Right ventricle myocardium superior (tissue), 1 donor: ENCODE measurements around the gene DOCK3. TPM values are rescaled to one million over a fixed set of nuclear protein-coding genes. Genes with fewer than 3 reads are reported as not detected.
A peak's percentile ranks its signal among the peaks of the same experiment; 100 is the strongest.
"Not testable (repeated sequence)": the region's sequence is repeated elsewhere in the genome, so short reads cannot be mapped to it uniquely, and the experiment has no call there.

Experiments used
- ATAC-seq: fragments of 200-7000 bp; cut with Tn5 transposase; one replicate; pipeline ENCODE4 v1.9.1; 2020; ENCODE audit warnings: mild to moderate bottlenecking; ENCODE audit not compliant: poor library complexity
- DNase-seq: peaks from one replicate; pipeline ENCODE4 v3.0.0-alpha.2; 2020
- intact Hi-C: fragments of 100-400 bp; cut with DNase I; formaldehyde crosslinking; loops from one replicate; pipeline ENCODE4 v1.11.2; 2022
- total RNA-seq: library from RNA; stranded (reverse); fragmentation: NEBNext Ultra II Directional; extraction: Animal tissue kit (Norgen Biotek cat#: 25700); gene quantifications from one replicate; pipeline ENCODE4 v1.2.1, GENCODE V29; 2021
- donor health status: DM: no; HTN: yes; CAD: no; lungs with severe emphysema.

Gene DOCK3
- total RNA-seq, 1 donor from 2014 or later = 3.6 TPM

DNA sequence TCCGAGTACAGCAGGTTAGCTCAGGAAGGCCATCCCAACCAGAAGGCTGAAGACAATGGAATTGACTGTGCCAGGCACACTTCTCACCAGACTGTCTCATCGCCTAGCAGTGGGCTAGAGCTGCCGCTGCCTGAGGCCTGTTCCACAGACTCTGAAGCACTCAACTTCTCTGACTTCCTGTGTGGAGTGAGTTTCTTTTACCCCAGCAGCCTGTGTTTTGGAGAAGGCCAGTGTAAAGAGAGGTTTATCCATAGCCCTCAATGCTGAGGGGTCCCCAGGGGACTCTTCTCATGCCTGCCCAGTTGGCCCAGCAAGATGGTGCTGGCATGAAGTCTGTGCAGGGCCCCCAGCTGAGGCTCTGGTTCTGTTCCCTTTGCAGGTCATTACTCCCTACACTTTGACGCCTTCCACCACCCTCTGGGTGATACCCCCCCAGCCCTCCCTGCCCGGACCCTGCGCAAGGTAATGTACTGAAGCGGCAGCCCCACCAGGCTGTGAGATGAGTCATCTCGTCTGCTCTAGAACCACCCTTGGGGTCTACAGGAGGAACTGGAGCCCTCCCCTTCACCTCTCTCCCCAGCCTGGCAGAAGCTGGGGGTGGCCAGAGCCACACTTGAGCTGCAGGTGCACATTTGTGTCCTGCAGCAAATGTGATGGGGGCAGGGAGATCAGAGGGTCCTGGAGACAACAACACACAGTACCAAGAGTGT lies 705.2 kb downstream of the DOCK3 start:
- ATAC-seq = no peak
- intact Hi-C loops = loop anchor here (10.0 kb wide), 1 partner anchor 305 kb away; no protein-coding TSS in a partner anchor
- no peak for DNase-seq

DNA sequence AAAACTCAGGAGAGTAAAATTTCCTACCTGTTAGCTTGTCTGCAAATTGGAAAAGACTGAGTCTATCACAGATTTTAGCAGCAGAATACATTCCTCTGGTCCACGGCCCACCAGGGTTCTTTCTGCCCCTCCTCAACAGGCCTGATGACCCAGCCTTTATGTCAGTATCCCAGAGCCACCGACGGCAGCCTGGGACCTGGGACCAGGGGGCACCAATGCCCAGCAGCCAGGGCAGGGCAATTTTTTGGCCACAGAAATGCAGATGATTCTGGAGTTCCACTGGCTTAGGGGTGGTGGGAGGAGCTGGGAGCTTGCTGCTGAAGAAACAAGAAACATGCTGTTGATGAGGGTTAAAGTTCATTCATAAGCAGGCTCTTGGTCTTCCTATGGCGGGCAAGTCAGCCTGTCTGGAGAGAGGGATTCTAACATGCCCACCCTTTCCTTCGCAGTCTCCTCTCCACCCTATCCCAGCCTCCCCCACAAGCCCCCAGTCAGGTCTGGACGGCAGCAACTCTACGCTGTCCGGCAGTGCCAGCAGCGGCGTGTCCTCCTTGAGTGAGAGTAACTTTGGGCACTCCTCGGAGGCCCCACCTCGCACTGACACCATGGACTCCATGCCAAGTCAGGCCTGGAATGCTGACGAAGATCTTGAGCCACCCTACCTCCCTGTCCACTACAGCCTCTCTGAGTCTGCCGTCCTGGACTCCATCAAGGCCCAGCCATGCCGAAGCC lies 706.0 kb downstream of the DOCK3 start:
- ATAC-seq (no peak), DNase-seq (no peak)
- intact Hi-C loops = loop anchor here (10.0 kb wide), 1 partner anchor 304 kb away; no protein-coding TSS in a partner anchor

DNA sequence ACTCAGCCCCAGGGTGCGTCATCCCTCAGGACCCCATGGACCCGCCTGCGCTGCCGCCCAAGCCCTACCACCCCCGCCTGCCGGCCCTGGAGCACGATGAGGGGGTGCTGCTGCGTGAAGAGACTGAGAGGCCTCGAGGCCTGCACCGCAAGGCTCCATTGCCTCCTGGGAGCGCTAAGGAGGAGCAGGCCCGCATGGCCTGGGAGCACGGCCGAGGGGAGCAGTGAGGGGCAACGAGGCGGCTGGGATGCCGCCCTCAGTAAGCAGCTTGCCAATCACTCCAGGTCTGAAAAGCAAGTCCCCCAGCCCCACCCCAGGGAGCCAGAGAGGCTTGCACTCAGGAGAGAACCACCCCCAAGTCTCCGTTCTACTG lies 706.6 kb downstream of the DOCK3 start:
- ATAC-seq (no peak), DNase-seq (no peak)
- intact Hi-C loops = loop anchor here (10.0 kb wide), 1 partner anchor 303 kb away; no protein-coding TSS in a partner anchor

DNA sequence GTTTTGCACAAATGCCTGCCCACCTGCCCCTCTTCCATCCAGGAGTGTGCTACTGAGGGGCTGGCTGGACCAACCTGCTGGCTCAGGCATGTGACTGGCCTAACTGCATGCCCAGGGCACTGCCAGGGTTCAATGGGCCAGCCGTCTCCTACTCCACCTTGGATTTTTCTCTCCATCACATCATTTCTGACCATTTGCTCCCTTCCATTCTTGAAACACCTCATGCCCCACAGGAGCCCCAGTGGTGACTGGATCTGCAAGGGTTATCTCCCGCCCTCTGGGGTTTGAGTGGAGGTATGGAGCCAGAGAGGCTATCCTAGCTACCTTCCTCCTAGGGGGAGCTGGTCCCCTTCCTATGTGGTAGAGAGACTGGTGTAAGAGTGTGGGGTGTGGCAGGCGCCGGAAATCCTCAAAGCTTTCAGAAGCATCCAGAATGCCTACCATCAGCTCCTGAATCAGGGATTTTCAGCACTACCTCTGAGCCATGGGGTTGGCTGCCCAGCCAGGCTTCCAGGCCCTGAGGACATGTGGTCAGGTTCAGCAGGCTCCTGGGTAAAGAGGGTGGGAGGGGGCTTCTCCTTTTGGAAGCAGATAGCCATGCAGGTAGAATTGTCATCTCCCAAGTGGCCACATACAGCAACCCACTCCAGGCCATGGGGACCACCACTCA lies 707.5 kb downstream of the DOCK3 start:
- intact Hi-C loops = loop anchor here (10.0 kb wide), 1 partner anchor 303 kb away; no protein-coding TSS in a partner anchor
- DNase-seq = no peak
- ATAC-seq = no peak

DNA sequence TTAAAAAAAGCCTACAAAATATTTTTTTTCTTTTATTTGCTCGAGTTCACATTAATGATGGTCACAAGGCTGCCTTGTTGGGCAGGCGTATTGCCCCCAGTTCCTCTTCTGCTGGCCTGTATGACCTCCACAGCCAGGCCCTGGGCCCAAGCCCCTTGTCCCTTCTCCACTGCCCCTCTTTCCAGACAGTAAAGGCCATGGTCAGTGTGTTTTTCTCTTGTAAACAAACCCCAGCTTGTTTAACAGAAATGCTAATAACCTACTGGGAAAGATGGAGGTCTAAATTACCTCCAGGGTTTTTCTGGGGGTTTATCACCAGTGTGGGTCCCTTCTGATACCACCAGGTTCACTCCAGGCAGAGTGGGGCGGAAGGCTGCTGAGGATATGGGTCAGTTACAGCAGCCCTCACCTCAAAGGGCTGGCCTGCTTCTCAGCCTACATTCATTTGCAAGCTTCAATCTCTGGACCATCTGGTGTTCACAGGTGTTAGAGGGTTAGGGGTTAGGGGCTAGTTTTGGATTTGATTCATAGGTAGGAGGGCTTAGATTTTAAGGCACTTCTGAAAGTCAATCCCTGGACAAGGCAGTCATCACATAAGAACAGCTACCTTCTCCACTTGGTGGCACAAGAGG lies 708.3 kb downstream of the DOCK3 start:
- intact Hi-C loops = loop anchor here (10.0 kb wide), 1 partner anchor 302 kb away; no protein-coding TSS in a partner anchor
- DNase-seq (no peak), ATAC-seq (no peak)

DNA sequence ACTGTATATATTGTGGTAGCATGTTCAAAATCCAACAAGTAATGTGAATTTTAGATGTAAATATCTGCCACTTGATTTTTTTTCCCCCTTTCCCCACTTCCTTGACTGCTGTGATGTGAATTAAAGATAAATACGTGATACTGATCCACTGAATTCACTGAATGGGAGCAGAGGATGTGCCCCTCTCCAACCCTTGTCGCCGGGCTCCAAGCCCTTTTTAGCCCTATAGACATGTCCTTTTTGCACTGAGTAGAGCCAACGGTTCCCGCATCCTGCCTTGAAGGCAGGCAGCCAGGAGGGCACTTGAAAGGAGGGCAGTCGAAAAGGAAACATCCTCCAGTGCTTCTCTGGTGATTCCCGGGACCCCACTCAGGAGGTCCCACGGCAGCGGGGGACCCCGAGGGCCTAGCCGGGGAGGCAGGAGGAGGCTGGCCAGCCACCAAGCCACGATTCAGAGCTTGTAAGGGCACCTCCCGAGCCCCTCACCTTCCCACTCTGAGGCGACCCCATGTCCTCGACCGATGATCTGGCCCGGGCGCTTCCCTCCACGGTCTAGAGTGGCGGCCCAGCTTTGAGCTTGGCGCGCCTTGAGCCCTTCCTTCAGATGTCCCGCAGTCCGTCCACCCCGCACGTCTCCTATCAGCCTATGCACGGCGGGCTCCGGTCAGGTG lies 709.5 kb downstream of the DOCK3 start:
- DNase-seq (peak; percentile 65), ATAC-seq (peak; percentile 47)
- intact Hi-C loops = loop anchor here (10.0 kb wide), 1 partner anchor 301 kb away; no protein-coding TSS in a partner anchor

DNA sequence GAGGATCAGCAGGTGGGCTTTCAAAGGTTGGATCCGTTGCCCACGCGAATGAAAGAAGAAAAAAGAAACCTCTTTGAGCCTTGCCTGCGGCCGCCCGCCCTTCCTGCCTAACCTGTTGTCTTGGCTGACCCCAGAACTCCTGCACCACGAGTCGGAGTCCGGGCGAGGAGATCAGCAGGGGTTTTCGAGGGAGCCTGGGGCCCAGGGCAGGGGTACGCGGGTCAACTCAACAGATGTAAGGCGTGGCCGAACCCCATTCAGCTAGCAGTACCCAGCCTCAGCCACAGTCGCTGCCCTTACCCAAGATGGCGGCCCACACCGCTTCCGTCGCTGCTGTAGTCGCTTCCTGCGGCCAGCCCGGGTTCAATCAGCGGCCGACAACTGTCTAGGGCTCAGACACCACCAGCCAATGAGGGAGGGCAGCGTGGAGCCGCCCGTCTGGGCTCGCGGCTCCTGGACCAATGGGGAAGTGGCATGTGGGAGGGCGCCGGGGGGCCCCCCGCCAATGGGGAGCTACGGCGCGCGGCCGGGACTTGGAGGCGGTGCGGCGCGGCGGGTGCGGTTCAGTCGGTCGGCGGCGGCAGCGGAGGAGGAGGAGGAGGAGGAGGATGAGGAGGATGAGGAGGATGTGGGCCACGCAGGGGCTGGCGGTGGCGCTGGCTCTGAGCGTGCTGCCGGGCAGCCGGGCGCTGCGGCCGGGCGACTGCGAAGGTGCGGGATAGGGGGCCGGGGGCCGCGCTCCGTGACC lies 710.2 kb downstream of the DOCK3 start, which contains the start of gene MANF:
MANF (plus strand) TSS at position 566 of the 748 bp plus-strand sequence; CDS start at position 618, 52 bp downstream.
- intact Hi-C loops = loop anchor here (5.0 to 10.0 kb wide), 2 partner anchors 300 to 768 kb away; partner anchors contain the start of gene MAPKAPK3
- DNase-seq (peak; percentile 99), ATAC-seq (peak; percentile 98)

DNA sequence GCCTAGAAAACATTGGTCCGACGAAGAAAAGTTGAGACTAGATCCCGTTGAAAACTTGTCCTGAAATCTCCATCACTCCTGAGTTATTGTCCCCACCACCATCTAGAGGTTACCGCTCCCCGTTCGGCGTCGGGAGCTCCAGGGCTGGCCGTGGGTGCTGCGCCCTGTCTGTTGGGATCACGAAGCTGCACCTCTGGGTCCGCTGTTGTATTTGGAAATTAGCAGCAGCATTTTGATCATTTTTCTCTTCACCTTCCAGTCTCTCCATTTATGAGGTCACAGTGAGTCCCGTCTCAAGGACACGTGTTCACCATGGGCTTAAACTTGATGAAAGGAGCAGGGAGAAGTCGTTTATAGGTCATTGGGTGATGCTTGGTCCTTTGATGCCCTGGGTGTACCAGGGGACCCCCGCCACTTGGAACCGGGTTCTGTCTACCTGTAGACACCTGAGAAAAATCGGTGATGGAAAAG lies 710.9 kb downstream of the DOCK3 start:
- ATAC-seq (no peak), DNase-seq (no peak)
- intact Hi-C loops = loop anchor here (5.0 to 10.0 kb wide), 2 partner anchors 299 to 768 kb away; partner anchors contain the start of gene MAPKAPK3

DNA sequence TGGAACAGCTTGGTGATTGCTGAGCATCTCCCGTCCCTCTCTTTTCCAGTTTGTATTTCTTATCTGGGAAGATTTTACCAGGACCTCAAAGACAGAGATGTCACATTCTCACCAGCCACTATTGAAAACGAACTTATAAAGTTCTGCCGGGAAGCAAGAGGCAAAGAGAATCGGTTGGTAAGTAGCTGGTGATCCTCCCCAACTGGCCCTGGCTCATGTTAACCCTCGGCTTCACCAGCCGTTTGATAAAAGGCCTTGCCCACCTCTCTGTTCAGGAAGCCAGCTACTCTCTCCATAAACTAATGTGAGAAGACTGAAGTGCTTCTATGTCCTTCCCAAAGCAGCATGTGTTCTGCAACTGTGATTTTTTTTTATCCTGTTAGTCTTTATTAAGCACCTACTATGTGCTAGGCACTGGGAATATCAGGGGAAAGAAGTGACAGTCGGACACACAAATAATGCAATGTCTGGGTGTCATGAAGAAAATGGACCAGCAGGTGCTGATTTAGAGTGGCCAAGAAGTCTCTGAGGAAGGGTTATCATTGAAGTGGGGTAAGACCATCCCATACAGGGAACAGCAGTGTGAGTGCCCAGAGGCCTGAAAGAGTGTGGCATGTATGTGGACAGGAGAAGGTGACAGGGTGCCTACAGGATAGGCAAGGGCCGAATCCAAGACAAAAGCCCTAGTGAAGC lies 711.6 kb downstream of the DOCK3 start:
- intact Hi-C loops = loop anchor here (5.0 to 10.0 kb wide), 2 partner anchors 298 to 769 kb away; partner anchors contain the start of gene MAPKAPK3
- ATAC-seq = no peak
- DNase-seq = no peak

DNA sequence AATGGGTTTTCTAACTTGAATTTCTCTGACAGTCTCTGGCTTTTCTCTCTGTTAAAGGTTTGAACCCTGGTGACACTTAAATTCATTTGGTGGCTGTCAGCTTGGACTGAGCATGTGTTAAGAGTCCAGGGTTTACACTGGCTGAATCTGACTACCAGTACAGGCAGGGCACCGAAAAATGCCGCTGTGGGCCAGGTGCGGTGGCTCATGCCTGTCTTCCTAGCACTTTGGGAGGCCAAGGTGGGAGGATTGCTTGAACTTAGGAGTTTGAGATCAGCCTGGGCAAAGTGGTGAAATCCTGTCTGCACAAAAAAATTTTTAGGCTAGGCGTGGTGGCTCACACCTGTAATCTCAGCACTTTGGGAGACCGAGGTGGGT lies 712.1 kb downstream of the DOCK3 start:
- DNase-seq (no peak), ATAC-seq (no peak)
- intact Hi-C loops = loop anchor here (5.0 to 10.0 kb wide), 2 partner anchors 298 to 770 kb away; partner anchors contain the start of gene MAPKAPK3

DNA sequence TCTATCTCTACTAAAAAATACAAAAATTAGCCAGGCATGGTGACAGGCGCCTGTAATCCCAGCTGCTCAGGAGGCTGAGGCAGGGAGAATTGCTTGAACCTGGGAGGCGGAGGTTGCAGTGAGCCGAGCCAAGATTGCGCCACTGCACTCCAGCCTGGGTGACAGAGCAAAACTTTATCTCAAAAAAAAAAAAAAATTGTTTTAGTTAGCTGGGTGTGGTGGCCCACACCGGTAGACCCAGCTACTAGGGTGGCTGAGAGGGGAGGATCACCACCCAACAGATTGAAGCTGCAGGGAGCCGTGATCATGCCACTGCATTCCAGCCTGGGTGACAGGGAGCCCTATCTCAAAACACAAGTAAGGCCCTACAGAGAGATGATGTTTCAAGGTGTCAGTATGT lies 712.6 kb downstream of the DOCK3 start:
- DNase-seq, ATAC-seq: not testable (repeated sequence)
- intact Hi-C loops = loop anchor here (5.0 to 10.0 kb wide), 2 partner anchors 298 to 770 kb away; partner anchors contain the start of gene MAPKAPK3

DNA sequence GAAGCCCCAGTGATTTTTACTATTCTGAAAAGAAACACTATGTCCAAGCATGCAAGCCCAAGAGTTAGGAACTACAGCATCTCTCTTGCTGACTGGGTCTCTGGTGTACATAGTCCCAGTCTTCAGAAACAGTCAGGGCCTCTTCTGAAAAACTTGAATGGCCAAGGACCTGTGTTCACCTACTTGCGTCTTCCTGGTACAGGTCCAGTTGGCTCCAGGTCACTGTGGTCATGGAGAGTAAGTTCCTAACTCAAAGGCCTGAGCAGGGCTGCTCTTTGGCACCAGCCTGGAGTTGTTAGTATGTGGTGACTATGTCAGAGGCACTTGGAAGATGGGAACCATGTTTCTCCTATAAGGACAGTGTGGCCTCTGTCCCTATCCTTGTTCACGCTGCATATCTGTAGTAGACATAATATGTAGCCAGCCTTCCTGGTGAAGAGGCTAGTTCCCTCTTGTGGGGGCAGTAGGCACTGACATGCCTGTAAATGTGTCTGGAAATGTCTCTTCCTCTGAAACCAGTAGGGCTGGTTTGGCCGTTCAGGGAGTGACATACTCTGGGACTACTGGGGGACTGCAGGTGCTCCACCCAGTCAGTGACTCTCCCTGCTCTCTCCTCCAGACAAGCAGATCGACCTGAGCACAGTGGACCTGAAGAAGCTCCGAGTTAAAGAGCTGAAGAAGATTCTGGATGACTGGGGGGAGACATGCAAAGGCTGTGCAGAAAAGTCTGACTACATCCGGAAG lies 713.7 kb downstream of the DOCK3 start:
- intact Hi-C loops = loop anchor here (5.0 to 10.0 kb wide), 2 partner anchors 296 to 771 kb away; partner anchors contain the start of gene MAPKAPK3
- no peak for DNase-seq
- ATAC-seq = no peak

DNA sequence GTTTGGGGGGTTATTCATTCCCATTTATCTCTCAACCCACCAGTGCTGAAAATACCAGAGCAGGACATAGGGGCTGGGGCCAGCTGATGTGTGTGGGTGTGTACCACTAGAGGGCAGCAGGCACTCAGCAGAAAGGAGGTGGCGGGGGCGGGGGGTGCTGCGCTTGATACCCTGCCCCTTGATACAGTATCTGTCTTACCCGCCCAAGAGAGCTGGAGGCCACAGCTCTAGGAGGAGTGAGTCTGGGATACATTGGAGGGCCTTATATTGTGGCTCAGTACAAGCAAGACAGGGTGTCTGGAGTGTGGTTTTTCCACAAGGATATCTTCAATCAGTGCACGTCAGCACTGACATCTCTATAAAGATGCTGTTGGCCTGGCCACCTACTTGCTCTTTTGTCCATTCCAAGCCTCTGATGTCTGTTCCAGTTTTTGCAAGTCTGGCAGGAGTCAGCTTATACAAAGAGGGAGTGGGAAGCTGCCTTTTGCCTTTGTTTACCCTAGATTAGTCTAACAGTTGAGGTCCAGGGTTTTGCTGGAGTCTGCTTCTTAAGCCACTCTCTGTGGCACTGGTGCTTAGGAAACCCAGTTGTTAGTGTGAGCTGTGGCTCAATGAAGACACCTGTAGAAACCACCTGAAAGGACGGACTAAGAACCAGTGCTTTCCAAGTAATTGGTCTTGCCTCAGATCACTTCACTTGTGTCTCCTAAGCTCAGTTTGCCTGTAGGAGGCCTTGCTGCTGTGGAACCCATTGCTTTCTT lies 714.9 kb downstream of the DOCK3 start:
- intact Hi-C loops = loop anchor here (5.0 to 10.0 kb wide), 2 partner anchors 295 to 772 kb away; partner anchors contain the start of gene MAPKAPK3
- ATAC-seq (no peak), DNase-seq (peak; percentile 68)

DNA sequence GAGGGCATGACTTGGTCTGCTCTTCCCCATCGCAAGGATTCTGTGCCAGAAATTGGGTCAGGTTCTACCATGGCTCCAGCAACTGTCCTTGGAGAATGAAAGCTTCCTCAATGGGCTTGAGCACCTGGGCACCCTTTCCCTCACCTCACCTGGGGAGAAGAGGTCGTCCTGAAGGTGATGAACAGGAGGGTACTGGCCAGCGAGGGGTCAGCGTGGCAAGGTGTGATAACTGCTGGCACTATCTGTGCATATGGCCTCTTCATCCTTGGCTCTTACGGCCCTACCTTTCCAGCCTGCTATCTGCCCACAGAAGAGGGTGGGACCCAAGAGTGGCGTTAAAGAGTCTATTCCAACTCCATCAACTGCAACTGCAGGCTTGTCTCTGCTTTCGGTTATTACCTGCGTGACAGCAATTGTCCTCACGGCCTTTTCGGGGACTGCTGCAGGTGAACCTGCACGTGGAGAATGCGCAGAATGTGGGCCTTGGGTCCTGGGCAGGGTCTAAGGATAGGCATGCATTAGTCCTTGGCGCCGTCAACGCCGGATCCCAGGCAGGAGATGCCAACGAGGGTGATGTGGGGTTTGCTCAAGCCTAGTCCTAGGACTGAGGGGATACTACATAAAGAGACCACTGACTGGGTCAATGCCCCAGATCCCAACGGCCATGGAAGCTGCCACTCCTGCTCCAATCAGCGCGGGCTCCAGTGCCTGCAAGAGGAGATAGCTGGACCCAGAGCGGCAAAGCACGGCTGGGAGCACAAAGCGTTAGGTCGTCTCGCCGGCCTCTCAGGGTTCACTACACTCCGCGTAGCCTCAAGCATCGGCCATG lies 715.7 kb downstream of the DOCK3 start:
- ATAC-seq = peak; percentile 7
- peak; percentile 53 for DNase-seq
- intact Hi-C loops = no loop called here
